Daoy (cell line): ENCODE measurements around the gene KLRC3. TPM values are rescaled to one million over a fixed set of nuclear protein-coding genes. Genes with fewer than 3 reads are reported as not detected.
A peak's percentile ranks its signal among the peaks of the same experiment; 100 is the strongest.
"Not testable (repeated sequence)": the region's sequence is repeated elsewhere in the genome, so short reads cannot be mapped to it uniquely, and the experiment has no call there.

ENCODE experiments used
- DNase-seq: peaks from one replicate; pipeline ENCODE4 v3.0.0-alpha.2; 2015; ENCODE audit warnings: low read depth
- total RNA-seq: library from RNA; depleted of rRNA; stranded (reverse); fragments of >200 nt; shearing (Covaris generic); gene quantifications from 2 replicates; pipeline ENCODE4 v1.2.3, GENCODE V29; 2014; rRNA removed

The KLRC3 gene
- total RNA-seq, 1 experiment from 2014 or later: not detected

DNA sequence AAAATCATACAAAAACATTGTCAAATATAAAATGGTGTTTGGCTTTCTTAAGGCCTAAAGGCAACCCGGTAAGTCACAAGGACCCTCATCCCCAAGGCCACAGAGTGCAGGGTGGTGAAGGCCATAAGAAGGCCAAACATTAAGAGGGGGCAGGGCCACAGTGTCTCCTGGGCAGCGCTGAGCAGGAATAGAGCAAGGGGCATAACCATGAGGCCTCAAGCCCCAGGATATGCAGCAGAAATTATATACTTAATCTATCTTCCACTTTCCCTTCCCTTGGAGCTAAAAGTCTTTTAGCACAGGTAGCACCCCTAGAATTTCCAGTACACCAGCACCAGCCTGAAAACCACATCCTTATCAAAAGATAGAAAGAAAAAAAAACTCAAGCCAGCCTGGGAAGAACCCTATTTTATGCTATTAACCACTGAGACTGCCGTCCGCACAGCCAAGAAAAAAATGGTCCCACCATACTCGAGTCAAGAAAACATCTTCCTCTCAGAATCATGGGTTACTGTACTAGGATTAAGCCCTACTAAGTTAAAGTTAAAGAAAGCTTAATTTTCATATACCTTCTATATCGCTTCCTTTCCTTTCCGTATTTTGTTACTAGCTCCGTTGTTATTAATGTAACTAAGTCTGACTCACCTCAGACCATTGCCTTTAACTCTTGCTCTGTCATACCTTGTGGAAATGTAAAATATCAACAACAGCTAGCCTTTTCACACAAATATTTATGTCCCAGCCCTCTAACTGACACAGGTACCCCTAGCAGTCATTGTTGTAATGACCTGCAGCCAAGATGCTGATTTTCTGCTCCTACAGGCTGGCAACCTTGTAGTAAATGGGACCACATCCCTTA lies 50.6 kb downstream of the KLRC3 start:
- DNase-seq: no peak

DNA sequence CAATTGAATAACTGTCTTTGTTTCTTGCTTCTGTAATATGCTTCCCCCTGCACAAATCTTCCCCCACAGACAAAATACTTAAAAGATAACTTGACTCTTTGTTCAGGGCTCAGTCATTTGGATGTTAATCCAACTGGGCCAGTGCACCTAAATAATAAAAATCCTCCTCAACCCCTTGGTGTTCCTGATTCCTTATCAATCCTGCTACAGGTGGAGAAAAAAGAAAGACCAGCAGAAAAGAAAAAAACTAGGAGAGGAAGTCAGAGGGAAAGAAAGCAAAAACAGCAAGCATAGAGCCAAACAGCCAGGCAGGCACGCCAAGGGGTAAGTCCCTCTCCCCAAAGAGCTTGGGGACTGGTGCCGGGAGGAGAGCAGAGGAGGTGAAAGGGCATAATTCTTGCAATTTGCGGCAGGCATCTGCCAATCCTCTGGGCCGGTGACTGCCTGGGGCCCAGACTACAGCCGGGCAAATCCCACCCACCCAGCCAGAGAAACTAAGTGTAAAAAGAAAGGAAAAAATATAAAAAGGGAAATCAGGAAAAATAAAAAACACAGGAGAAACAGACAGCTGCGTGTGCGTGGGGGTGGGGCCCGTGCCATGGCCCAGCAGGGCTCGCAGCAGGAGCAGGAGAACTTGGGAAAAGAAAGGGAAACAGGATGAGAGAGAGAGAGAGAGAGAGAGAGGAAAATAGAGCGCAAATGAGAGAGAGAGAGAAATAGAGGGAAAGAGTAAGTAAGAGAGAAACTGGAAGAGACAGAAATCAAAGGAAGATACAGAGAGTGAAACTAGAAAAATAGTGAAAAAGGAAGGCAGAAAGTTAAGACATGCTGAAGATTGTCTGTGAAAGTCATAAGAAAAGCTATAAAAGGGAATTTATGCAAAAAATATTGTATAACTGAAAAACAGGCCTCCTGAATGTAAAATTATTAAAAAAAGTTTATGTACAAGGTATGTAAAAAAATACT lies 51.9 kb downstream of the KLRC3 start:
- DNase-seq: no peak

DNA sequence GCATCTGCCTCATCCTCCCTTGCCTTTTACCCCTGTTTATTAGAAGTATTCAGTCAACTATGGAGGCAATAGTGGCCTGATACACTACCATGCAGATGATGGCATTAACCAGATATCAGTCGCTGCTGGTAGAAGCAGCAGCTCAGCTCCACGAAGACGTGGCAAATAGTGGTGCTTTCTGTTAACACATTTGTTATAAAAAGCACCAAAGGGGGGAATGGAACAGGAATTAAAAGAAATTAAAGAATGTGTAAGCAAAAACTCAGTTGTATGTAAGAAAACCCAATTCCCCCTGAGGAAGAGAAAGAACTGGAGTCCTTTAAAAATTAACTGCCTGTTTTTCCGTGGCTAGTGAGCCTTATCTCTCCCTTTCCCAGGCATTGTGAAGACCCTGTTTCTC lies 52.7 kb downstream of the KLRC3 start:
- DNase-seq: not testable (repeated sequence)

DNA sequence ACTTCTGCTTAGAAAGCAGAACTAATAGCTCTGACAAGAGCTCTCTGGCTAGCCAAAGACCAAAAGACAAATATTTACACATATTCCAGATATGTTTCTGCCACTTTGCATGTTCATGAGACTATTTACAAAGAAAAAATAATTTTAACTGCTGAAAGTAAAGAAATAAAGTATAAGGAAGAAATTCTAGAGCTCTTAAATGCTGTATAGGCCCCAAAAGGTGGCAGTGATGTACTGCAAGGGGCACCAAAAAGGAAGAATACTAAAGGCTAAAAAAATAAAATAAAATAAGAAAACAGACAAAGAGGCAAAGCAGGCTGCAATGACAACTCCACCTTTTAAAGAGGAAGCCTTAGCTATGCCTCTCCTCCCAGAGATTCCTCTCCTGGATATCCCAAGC lies 53.5 kb downstream of the KLRC3 start:
- no peak for DNase-seq

DNA sequence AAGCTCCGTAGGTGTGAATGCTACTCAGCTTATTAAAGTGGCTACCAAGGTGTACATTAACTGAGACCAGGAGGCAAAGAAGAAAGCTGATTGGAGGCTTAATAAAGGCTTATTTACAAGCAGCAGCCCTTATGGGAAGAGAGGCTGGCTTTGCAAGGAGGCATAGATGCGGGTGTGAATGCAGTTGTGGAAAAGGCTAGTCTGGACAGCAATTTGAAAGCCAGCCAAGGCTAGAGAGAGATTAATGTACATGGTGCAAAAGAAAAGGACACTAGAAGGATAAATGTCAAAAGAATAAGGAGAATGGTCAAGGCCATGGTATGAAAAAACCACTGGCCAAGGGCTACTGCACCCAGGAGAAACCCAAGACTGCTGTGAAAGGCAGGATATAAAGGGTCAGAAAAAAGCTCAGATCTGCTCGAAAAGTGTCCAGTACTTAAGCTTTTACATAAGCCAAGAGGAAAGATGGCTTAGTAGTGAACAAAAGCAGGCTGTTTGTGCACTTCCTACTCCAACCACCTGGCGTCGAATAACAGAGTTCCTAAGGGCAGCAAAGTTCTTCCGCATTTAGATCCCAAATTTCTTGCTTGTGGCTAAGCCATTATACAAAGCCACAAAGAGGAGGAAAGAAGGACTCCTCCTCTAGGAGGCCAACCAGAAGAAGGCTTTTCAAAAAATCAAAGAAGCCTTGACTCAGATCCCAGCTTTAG lies 54.5 kb downstream of the KLRC3 start:
- no peak for DNase-seq

DNA sequence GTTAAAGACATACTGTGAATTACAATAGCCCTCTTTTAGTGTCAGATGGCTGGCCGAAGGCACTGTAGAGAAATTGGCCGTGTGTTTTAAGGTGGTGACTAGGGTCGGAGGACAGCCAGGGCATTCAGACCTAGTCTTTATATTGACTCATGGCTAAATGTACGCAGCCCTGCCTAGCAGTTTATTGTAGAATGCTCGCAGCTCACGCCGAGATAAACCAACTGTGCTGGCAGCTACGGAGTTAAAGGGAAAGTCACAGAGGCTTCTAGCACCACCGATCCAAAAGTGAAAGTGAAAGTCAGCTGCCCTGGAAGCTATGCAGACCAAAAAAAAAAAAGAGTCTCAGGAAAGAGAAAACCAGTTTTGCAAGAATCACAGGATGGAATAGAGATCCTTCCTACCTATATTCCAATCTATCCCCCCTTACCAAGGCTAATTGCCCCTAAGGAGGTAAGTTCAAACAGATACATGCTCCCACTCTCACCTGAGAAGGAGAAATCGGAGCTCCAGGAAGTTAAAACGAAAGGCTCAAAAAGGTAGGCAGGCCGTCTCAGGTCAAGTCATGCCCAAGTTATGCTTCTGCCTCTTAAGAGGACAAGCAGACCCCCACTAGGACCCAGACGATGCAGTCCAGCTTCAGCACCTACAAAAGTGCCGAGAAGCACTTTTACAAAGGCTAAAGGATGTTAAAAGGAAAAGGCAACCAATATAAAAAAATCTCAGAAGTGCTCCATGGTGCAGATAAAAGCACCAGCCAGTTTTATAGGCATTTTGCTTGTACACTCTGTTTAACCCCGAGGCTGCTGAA lies 55.4 kb downstream of the KLRC3 start:
- peak; percentile 73 for DNase-seq

DNA sequence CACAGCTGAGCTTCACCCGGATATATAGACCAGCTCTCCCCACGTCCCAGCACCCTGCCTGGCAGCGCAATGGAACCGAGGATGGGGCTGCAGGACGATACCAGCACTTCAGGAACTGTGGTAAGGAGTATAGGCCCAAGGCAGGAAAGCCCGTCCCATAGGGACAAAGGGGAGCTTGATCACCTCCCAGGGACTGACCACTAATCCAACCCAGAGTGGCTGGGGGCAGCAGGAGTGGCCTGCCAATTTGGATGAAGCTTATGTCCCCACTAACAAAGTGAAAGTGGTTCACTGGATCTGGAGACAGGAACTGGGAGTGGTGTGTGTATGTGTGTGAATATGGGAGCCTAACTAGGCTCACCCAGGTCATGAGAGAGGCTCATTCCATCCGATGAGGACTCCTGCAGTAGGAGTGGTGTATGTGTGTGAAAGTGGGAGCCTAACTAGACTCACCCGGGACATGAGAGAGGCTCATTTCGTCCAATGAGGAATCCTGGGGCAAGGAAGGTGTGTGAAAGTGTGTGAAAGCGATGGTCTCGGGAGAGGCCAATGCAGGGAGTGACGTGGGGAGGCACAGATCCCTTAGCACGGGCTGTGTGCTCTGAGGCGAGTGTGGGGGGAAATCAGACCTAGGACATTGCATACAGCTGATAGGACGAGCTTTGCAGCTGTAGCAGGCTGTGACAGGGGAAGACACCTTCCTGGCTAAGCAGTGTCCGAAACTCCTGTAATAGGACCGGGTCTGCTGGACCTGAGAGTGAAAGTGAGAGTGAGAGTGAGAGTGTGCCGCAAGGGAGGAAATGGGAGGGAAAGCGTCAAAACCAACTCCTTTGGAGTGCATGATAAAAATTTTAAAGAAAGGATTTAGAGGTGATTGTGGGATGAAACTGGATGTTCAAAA lies 56.2 kb downstream of the KLRC3 start:
- peak; percentile 30 for DNase-seq

DNA sequence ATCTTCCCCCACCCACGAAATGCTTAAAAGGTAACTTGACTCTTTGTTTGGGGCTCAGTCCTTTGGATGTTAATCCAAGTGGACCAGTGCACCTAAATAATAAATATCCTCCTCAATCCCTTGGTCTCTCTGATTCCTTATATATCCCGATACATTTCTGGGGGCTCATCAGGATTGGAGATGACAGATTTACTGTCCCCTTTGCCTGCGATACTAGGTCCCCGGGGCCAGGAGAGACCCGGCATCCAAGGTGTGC lies 56.8 kb downstream of the KLRC3 start:
- DNase-seq: no peak

DNA sequence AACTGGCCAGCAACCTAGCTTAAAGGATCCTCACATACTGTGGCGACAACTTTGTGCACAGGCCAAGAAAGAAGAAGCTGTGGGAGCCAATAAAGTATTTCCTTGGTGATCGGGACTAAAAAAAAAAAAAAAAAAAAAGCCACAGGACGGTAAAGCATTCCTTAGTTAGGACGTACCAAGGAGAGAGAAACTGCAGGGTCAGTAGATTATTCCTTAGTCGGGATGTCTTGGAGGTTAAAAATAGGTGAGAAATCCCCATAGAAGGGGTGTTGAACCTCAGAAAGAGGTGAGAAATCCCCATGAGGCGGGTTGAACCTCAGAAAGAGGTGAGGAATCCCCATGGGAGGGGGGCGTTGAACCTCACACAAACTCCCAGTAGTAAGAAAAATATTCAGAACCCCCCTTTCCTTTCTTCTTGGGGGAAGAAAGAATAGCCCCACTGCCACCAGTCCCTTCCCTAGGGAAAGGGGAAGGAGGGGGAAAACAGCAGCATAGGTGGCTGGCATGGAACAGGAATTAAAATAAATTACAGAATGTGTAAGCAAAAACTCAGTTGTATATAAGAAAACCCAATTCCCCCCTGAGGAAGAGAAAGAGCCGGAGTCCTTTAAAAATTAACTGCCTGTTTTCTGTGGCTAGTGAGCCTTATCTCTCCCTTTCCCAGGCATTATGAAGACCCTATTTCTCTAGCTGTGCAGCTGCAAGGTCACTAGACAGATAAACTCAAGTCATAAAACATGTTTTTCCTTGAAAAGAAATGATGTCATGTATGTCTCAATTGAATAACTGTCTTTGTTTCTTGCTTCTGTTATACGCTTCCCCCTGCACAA lies 57.4 kb downstream of the KLRC3 start:
- DNase-seq: no peak

DNA sequence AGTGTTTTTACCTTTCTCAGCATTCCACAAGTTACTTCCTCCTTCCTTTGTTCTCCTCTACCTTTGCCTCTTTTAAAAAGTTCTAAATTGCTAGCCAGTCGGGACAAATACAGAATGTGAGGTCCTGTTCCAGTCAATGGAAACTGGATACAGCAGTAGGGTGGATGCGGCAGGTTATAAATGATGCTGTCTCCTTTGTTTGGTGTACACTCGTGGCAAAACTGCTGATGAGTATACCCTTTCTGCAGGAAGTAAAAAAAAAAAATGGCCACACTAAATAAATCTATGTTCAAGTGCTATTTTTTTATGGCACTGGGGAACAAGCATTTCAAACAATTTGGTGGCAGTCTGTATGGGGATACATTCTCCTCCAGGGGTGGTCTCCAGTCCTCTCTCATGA lies 58.1 kb downstream of the KLRC3 start:
- no peak for DNase-seq

Other genes with a start within 250 kb of the KLRC3 start
- 0.06 TPM in 1 of 2 replicates, not detected in the other for gene OLR1, start 248.5 kb downstream of the KLRC3 start, total RNA-seq
- gene TMEM52B, start 241.6 kb downstream of the KLRC3 start, total RNA-seq: 0.57 and 1.8 TPM in 2 replicates
- 14.5 and 19.5 TPM in 2 replicates for gene GABARAPL1, start 207.7 kb downstream of the KLRC3 start, total RNA-seq
- gene KLRD1, start 112.7 kb downstream of the KLRC3 start, total RNA-seq: 0.29 TPM in 1 of 2 replicates, not detected in the other
- not detected in 2 replicates for gene KLRK1, start 30.6 kb downstream of the KLRC3 start, total RNA-seq
- gene KLRC4, start 10.8 kb downstream of the KLRC3 start, total RNA-seq: not detected in 2 replicates
- gene KLRC2, start 15.4 kb upstream of the KLRC3 start, total RNA-seq: 0.89 and 0.97 TPM in 2 replicates
- not detected in 2 replicates for gene KLRC1, start 32.8 kb upstream of the KLRC3 start, total RNA-seq
- gene EIF2S3B, start 85.3 kb upstream of the KLRC3 start, total RNA-seq: 0.57 TPM in 2 replicates
- gene MAGOHB, start 193.0 kb upstream of the KLRC3 start, total RNA-seq: 22.8 and 32.1 TPM in 2 replicates